BE2C (cell line): ENCODE measurements around the gene CABP1.

Experiments
- DNase-seq: peaks from one replicate; pipeline ENCODE4 v3.0.0-alpha.2; 2020
- H3K27me3 ChIP-seq: fragments of 250-450 bp; sonication (Bioruptor Pico); 2 replicates; pipeline ENCODE4 v1.5.1; 2020; ENCODE audit warnings: mild to moderate bottlenecking
- H3K36me3 ChIP-seq: fragments of 250-450 bp; sonication (Bioruptor Pico); 2 replicates; pipeline ENCODE4 v1.5.1; 2020; ENCODE audit warnings: mild to moderate bottlenecking
- H3K4me1 ChIP-seq: fragments of 250-450 bp; sonication (Bioruptor Pico); 2 replicates; pipeline ENCODE4 v1.5.1; 2020
- H3K4me3 ChIP-seq: 2 replicates; pipeline ENCODE4 v1.5.1; 2011; ENCODE audit warnings: low read depth, low read length
- H3K9me3 ChIP-seq: fragments of 250-450 bp; sonication (Bioruptor Pico); 2 replicates; pipeline ENCODE4 v1.5.1; 2020
- CTCF ChIP-seq: IDR thresholded peaks from 2 replicates; pipeline ENCODE4 v1.5.1; 2012; ENCODE audit warnings: mild to moderate bottlenecking, low read depth, low read length

CABP1 gene

GRCh38 chr12:120654656-120655055, 14.2 kb downstream of the CABP1 start:
- H3K36me3 ChIP-seq: no peaks in the 10 kb centered on the region; the same call in 1 of the 2 replicates
- TF ChIP-seq CTCF: no peak
- no peak for DNase-seq
- no peaks in the 10 kb centered on the region for H3K9me3 ChIP-seq
- no peaks in the 10 kb centered on the region for H3K27me3 ChIP-seq
- H3K4me1 ChIP-seq: no peaks in the 10 kb centered on the region
- H3K4me3 ChIP-seq: no peak overlapping the region

GRCh38 chr12:120656008-120656407, 15.6 kb downstream of the CABP1 start:
- no peaks in the 10 kb centered on the region for H3K9me3 ChIP-seq
- no peaks in the 10 kb centered on the region for H3K4me1 ChIP-seq
- H3K4me3 ChIP-seq: no peak overlapping the region
- TF ChIP-seq CTCF: no peak
- DNase-seq: no peak
- H3K27me3 ChIP-seq: no peaks in the 10 kb centered on the region
- no peaks in the 10 kb centered on the region; the same call in 1 of the 2 replicates for H3K36me3 ChIP-seq

GRCh38 chr12:120658286-120659150, 18.1 kb downstream of the CABP1 start:
- no peak for DNase-seq
- Histone ChIP-seq H3K4me1 (no peaks in the 10 kb centered on the region), H3K36me3 (peaks cover 2% of the 10 kb centered on the region; the same call in 1 of the 2 replicates), H3K27me3 (no peaks in the 10 kb centered on the region), H3K9me3 (no peaks in the 10 kb centered on the region), H3K4me3 (no peak overlapping the region)
- no peak for TF ChIP-seq CTCF

- no peaks in the 10 kb centered on the region for H3K4me1 ChIP-seq
- no peaks in the 10 kb centered on the region for H3K27me3 ChIP-seq
- no peaks in the 10 kb centered on the region for H3K9me3 ChIP-seq
- H3K36me3 ChIP-seq: peaks cover 2% of the 10 kb centered on the region; the same call in 1 of the 2 replicates
- H3K4me3 ChIP-seq: no peak overlapping the region
- TF ChIP-seq CTCF: no peak
- no peak for DNase-seq
Observed at GRCh38 chr12:120659151-120659525, 18.7 kb downstream of the CABP1 start.

GRCh38 chr12:120661432-120661831, 21.0 kb downstream of the CABP1 start:
- Histone ChIP-seq H3K4me1 (no peaks in the 10 kb centered on the region), H3K4me3 (no peak overlapping the region), H3K36me3 (peaks cover 2% of the 10 kb centered on the region; the same call in 1 of the 2 replicates), H3K9me3 (no peaks in the 10 kb centered on the region), H3K27me3 (no peaks in the 10 kb centered on the region)
- DNase-seq: no peak
- no peak for TF ChIP-seq CTCF

GRCh38 chr12:120662879-120663278, 22.5 kb downstream of the CABP1 start:
- no peak for TF ChIP-seq CTCF
- 0 out of 2 replicates have a peak, but pooled peaks cover 2% of the 10 kb centered on the region for H3K36me3 ChIP-seq
- no peaks in the 10 kb centered on the region for H3K27me3 ChIP-seq
- H3K4me3 ChIP-seq: no peak overlapping the region
- no peak for DNase-seq
- H3K9me3 ChIP-seq: no peaks in the 10 kb centered on the region
- H3K4me1 ChIP-seq: no peaks in the 10 kb centered on the region
